ENCODE measurements around the gene TYK2. TPM values are rescaled to one million over a fixed set of nuclear protein-coding genes. Genes with fewer than 3 reads are reported as not detected.

TYK2 gene
- total and polyA plus RNA-seq, 2 experiments from 2014 or later: 126 to 142 TPM

- H3K36me3 ChIP-seq: peaks cover 61% of the 10 kb centered on the region
- no peak for DNase-seq (ENCODE audit: low read depth in 1 of 2, low spot score in 1 of 2)
These were observed 59.0 kb downstream of the TYK2 start for GRCh38 chr19:10321417-10321797.

DNA sequence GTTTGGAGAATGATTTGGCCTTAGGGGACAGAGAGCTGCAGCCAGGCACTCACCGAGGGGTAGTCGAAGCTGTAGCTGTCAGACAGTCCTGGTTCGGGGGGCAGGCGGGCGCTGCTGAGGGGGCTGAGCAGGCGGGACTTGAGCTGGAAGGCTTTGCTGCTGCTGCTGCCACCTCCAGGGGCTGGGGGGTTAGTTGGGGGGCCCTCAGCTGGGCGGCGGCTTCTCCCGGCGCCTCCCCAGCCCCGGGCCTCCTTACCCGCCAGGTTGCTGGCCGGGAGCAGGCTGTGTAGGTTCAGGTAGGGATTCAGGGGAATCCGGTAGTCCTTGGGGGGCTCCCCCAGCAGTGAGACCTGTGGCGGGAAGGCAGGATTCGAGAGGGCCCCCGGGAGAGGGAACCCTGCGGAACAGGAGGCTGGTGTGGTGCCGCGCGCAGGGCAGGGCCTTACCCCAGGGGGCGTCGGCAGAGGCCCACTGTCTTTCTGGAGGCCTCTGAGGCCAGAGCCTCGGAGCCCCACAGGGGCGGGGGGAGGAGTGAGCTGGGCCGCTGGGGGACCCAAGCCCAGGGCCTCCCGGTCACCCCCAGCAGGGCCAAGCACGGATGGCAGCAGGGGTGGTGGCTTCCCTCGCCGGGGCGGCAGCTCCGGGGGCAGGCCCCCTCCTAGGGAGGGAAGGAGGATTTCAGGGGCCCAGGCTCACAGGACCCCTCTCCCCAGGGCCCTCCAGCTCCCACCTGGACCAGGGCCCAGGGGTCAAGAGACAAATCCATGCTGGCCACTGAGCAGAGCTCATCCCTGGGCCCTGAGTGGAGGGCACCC, 59.6 kb downstream of the TYK2 start:
- Histone ChIP-seq H3K36me3 (peaks cover 58% of the 10 kb centered on the region), H3K27ac (no peak overlapping the region), H3K9me3 (ENCODE audit: low read depth) (no peaks in the 10 kb centered on the region), H3K4me1 (ENCODE audit: low read depth) (peaks cover 6% of the 10 kb centered on the region), H3K27me3 (no peaks in the 10 kb centered on the region), H3K4me3 (no peak overlapping the region)
- DNase-seq (ENCODE audit: low read depth in 1 of 2, low spot score in 1 of 2): no peak
- TF ChIP-seq, protein P1, sequence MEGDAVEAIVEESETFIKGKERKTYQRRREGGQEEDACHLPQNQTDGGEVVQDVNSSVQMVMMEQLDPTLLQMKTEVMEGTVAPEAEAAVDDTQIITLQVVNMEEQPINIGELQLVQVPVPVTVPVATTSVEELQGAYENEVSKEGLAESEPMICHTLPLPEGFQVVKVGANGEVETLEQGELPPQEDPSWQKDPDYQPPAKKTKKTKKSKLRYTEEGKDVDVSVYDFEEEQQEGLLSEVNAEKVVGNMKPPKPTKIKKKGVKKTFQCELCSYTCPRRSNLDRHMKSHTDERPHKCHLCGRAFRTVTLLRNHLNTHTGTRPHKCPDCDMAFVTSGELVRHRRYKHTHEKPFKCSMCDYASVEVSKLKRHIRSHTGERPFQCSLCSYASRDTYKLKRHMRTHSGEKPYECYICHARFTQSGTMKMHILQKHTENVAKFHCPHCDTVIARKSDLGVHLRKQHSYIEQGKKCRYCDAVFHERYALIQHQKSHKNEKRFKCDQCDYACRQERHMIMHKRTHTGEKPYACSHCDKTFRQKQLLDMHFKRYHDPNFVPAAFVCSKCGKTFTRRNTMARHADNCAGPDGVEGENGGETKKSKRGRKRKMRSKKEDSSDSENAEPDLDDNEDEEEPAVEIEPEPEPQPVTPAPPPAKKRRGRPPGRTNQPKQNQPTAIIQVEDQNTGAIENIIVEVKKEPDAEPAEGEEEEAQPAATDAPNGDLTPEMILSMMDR (IDR thresholded peaks at IDR 0.05; ENCODE audit: low read depth, low read length): no peak

More at GRCh38 chr19:10321417-10321797, 59.0 kb downstream of the TYK2 start:
- no peak overlapping the region for H3K4me3 ChIP-seq
- H3K27me3 ChIP-seq: no peaks in the 10 kb centered on the region
- H3K9me3 ChIP-seq (ENCODE audit: low read depth): no peaks in the 10 kb centered on the region
- H3K27ac ChIP-seq: no peak overlapping the region
- H3K4me1 ChIP-seq (ENCODE audit: low read depth): peaks cover under 1% of the 10 kb centered on the region
- TF ChIP-seq, protein P1 (IDR thresholded peaks at IDR 0.05; ENCODE audit: low read depth, low read length): no peak

DNA sequence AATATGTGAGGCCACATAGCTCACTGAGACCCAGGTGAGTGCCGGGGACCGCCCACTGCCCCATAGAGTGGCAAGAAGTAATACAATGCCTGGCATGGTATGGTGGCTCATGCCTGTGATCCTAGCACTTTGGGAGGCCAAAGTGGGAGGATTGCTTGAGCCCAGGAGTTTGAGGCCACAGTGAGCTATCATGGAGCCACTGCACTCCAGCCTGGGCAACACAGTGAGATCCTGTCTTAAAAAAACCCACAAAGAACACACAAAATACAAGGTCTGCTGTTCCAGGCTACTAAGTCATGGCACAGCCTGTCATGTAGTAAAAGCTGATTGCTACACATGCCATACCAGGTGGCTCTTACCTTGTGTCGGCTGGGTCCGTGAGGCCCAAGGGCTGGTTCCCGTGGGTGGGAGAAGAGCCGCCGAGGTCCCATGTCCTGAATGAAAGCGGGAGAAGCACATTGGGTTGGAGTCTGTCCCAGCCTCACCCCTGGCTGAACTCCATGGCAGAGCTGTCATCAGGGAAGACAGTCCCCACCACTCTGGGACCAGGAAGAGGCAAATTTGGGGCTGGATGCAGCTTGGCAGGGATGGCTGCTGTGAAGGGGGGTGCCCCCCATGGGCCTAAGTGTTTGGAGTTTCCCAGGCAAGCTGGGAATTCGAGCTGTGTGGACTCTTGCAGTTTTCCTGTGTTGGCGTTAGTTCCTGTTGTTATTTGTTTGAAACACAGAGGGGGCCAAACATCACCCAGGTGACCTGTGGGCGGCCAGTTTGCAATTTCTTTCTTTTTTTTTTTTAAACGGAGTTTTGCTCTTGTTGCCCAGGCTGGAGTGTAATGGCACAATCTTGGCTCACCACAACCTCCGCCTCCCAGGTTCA, 61.3 kb downstream of the TYK2 start:
- no peak overlapping the region for H3K4me3 ChIP-seq
- TF ChIP-seq, protein P1 (IDR thresholded peaks at IDR 0.05; ENCODE audit: low read depth, low read length): no peak
- H3K9me3 ChIP-seq (ENCODE audit: low read depth): no peaks in the 10 kb centered on the region
- no peak overlapping the region for H3K27ac ChIP-seq
- H3K36me3 ChIP-seq: peaks cover 48% of the 10 kb centered on the region
- peaks cover 11% of the 10 kb centered on the region for H3K4me1 ChIP-seq (ENCODE audit: low read depth)
- no peak for DNase-seq (ENCODE audit: low read depth in 1 of 2, low spot score in 1 of 2)
- H3K27me3 ChIP-seq: no peaks in the 10 kb centered on the region

GRCh38 chr19:10317857-10318462, 62.4 kb downstream of the TYK2 start:
- Histone ChIP-seq H3K36me3 (peaks cover 39% of the 10 kb centered on the region), H3K9me3 (ENCODE audit: low read depth) (no peaks in the 10 kb centered on the region), H3K4me3 (no peak overlapping the region), H3K4me1 (ENCODE audit: low read depth) (peaks cover 11% of the 10 kb centered on the region), H3K27ac (no peak overlapping the region), H3K27me3 (no peaks in the 10 kb centered on the region)
- TF ChIP-seq, protein P1 (IDR thresholded peaks at IDR 0.05; ENCODE audit: low read depth, low read length): no peak
- no peak for DNase-seq (ENCODE audit: low read depth in 1 of 2, low spot score in 1 of 2)

- Histone ChIP-seq H3K27ac (no peak overlapping the region), H3K27me3 (no peaks in the 10 kb centered on the region), H3K4me3 (no peak overlapping the region), H3K4me1 (ENCODE audit: low read depth) (peaks cover 11% of the 10 kb centered on the region), H3K36me3 (peaks cover 32% of the 10 kb centered on the region), H3K9me3 (ENCODE audit: low read depth) (no peaks in the 10 kb centered on the region)
- TF ChIP-seq, protein P1 (IDR thresholded peaks at IDR 0.05; ENCODE audit: low read depth, low read length): no peak
- DNase-seq (ENCODE audit: low read depth in 1 of 2, low spot score in 1 of 2): no peak
These were observed 63.1 kb downstream of the TYK2 start for GRCh38 chr19:10317045-10317856.
